Endodermal cell (in vitro differentiated cells): ENCODE measurements around the gene CAMTA1. TPM values are rescaled to one million over a fixed set of nuclear protein-coding genes. Genes with fewer than 3 reads are reported as not detected.

Experiments
- DNase-seq: peaks from one replicate; pipeline ENCODE4 v3.0.0-alpha.2; 2017
- H3K27ac ChIP-seq: 2 replicates; pipeline ENCODE4 v1.5.1; 2013; ENCODE audit warnings: mild to moderate bottlenecking, low read depth, low read length, moderate library complexity
- H3K27me3 ChIP-seq: 2 replicates; pipeline ENCODE4 v1.6.1; 2013; ENCODE audit warnings: mild to moderate bottlenecking, low read length, moderate library complexity; ENCODE audit not compliant: insufficient read depth, control insufficient read depth, poor library complexity, severe bottlenecking
- H3K36me3 ChIP-seq: 2 replicates; pipeline ENCODE4 v1.7.0; 2013; ENCODE audit warnings: mild to moderate bottlenecking, low read length, moderate library complexity; ENCODE audit not compliant: control insufficient read depth, insufficient read depth
- H3K4me1 ChIP-seq: one replicate; pipeline ENCODE4 v1.7.0; 2013; ENCODE audit warnings: low read length; ENCODE audit not compliant: control insufficient read depth, insufficient read depth
- H3K4me3 ChIP-seq: 2 replicates; pipeline ENCODE4 v1.5.1; 2013; ENCODE audit warnings: mild to moderate bottlenecking, low read length, moderate library complexity
- H3K9ac ChIP-seq: 2 replicates; pipeline ENCODE4 v1.6.1; 2013; ENCODE audit warnings: mild to moderate bottlenecking, low read length, moderate library complexity; ENCODE audit not compliant: poor library complexity, severe bottlenecking; ENCODE audit errors: extremely low read depth
- H3K9me3 ChIP-seq: 2 replicates; pipeline ENCODE4 v1.6.1; 2013; ENCODE audit warnings: mild to moderate bottlenecking, low read length, moderate library complexity; ENCODE audit not compliant: control insufficient read depth
- H3K27ac Mint-ChIP-seq: 2 replicates; pipeline ENCODE4 v1.8.0; 2020; ENCODE audit warnings: mixed read lengths
- H3K27me3 Mint-ChIP-seq: 2 replicates; pipeline ENCODE4 v1.8.0; 2021; ENCODE audit warnings: mild to moderate bottlenecking, mixed read lengths; ENCODE audit not compliant: insufficient read depth
- H3K36me3 Mint-ChIP-seq: 2 replicates; pipeline ENCODE4 v1.8.0; 2020; ENCODE audit warnings: low read depth, mixed read lengths
- H3K4me1 Mint-ChIP-seq: 2 replicates; pipeline ENCODE4 v1.8.0; 2020; ENCODE audit warnings: mixed read lengths
- H3K4me3 Mint-ChIP-seq: 2 replicates; pipeline ENCODE4 v1.8.0; 2020; ENCODE audit warnings: mild to moderate bottlenecking, moderate library complexity, mixed read lengths
- H3K9me3 Mint-ChIP-seq: 2 replicates; pipeline ENCODE4 v1.8.0; 2020; ENCODE audit warnings: mild to moderate bottlenecking, mixed read lengths
- CTCF ChIP-seq: fragments of 200-600 bp; sonication (generic); conservative IDR thresholded peaks from 2 replicates; pipeline ENCODE4 v1.5.0; 2021; ENCODE audit warnings: antibody characterized with exemption, mild to moderate bottlenecking
- WGBS, 2 experiments: methylation state at CpG; one replicate each; pipeline versions ENCODE4 v1.1.5 to v1.1.7; 2013; ENCODE audit warnings: missing lambda C conversion rate in 2 of 2, mixed read lengths in 1 of 2; ENCODE audit not compliant: insufficient coverage in 1 of 2, insufficient read length in 1 of 2; 5-methylcytosine and 5-hydroxymethylcytosine counted together
- total RNA-seq, 2 donors: library from RNA; stranded (reverse); fragmentation: NEBNext Ultra II Directional in 1 of 2; extraction: Animal tissue kit (Norgen Biotek cat#: 25700) in 1 of 2; gene quantifications; 2 replicates in 1 of 2; 3 replicates in 1 of 2; pipeline ENCODE4 v1.2.1, GENCODE V29; 2021

The CAMTA1 gene
- total RNA-seq, 2 donors from 2014 or later = 123 to 137 TPM

- H3K4me1 Mint-ChIP-seq = peaks cover 3% of the 10 kb centered on the region
- peaks cover 3% of the 10 kb centered on the region for H3K4me1 ChIP-seq
- peaks cover 53% of the 10 kb centered on the region for H3K36me3 Mint-ChIP-seq
- no peak overlapping the region for H3K4me3 Mint-ChIP-seq
- no peaks in the 10 kb centered on the region for H3K9me3 Mint-ChIP-seq
- no peak for DNase-seq
- TF ChIP-seq CTCF = no peak
- H3K9ac ChIP-seq = no peak overlapping the region
- no peaks in the 10 kb centered on the region for H3K27me3 ChIP-seq
- no peaks in the 10 kb centered on the region for H3K9me3 ChIP-seq
- no peak overlapping the region for H3K27ac ChIP-seq
- no peaks in the 10 kb centered on the region for H3K27me3 Mint-ChIP-seq
- H3K36me3 ChIP-seq = peaks cover 36% of the 10 kb centered on the region
- H3K27ac Mint-ChIP-seq = no peak overlapping the region
- 90 to 96% methylated on average over 9 of the region's 9 CpGs for WGBS, 2 experiments
- no peak overlapping the region for H3K4me3 ChIP-seq
Observed at GRCh38 chr1:7744882-7745281, 959.6 kb downstream of the CAMTA1 start.

GRCh38 chr1:7745783-7746182, 960.5 kb downstream of the CAMTA1 start:
- H3K4me3 Mint-ChIP-seq = no peak overlapping the region

GRCh38 chr1:7747605-7748004, 962.4 kb downstream of the CAMTA1 start:
- no peak overlapping the region for H3K9ac ChIP-seq
- H3K4me3 ChIP-seq = no peak overlapping the region
- H3K36me3 ChIP-seq = peaks cover 46% of the 10 kb centered on the region
- Mint-ChIP-seq H3K36me3 (peaks cover 51% of the 10 kb centered on the region), H3K4me1 (peaks cover 13% of the 10 kb centered on the region), H3K27ac (no peak overlapping the region), H3K9me3 (no peaks in the 10 kb centered on the region), H3K27me3 (no peaks in the 10 kb centered on the region), H3K4me3 (no peak overlapping the region)
- H3K4me1 ChIP-seq = peaks cover 9% of the 10 kb centered on the region
- no peak for DNase-seq
- H3K27me3 ChIP-seq = no peaks in the 10 kb centered on the region
- H3K9me3 ChIP-seq = no peaks in the 10 kb centered on the region
- H3K27ac ChIP-seq = no peak overlapping the region
- no peak for TF ChIP-seq CTCF
- 91% methylated on average over 5 of the region's 5 CpGs; no CpG with 5 or more reads in 1 of the 2 experiments for WGBS, 2 experiments

More at GRCh38 chr1:7745783-7746182, 960.5 kb downstream of the CAMTA1 start:
- 91 to 95% methylated on average over 5 to 10 of the region's 10 CpGs for WGBS, 2 experiments
- Mint-ChIP-seq H3K36me3 (peaks cover 53% of the 10 kb centered on the region), H3K4me1 (peaks cover 3% of the 10 kb centered on the region), H3K27me3 (no peaks in the 10 kb centered on the region), H3K27ac (no peak overlapping the region), H3K9me3 (no peaks in the 10 kb centered on the region)
- no peak for DNase-seq
- H3K4me3 ChIP-seq = no peak overlapping the region
- H3K27ac ChIP-seq = no peak overlapping the region
- H3K9ac ChIP-seq = no peak overlapping the region
- TF ChIP-seq CTCF = no peak
- H3K27me3 ChIP-seq = no peaks in the 10 kb centered on the region
- peaks cover 3% of the 10 kb centered on the region for H3K4me1 ChIP-seq
- peaks cover 40% of the 10 kb centered on the region for H3K36me3 ChIP-seq
- no peaks in the 10 kb centered on the region for H3K9me3 ChIP-seq
